Transverse colon (tissue), 4 donors: ENCODE measurements around the gene CFAP54.

Experiments
- CTCF ChIP-seq, 5 experiments: fragments of 200-600 bp in 3 of 5; fragments of 450-650 bp in 2 of 5; sonication (generic) in 3 of 5; IDR thresholded peaks; 1 replicate in 2 of 5; 2 replicates in 3 of 5; pipeline ENCODE4 v1.5.1; 2016 to 2017; ENCODE audit warnings: antibody characterized with exemption in 5 of 5, inconsistent platforms in 3 of 5, mild to moderate bottlenecking in 2 of 5, moderate library complexity in 1 of 5
- POLR2A ChIP-seq: fragments of 450-650 bp; IDR thresholded peaks from one replicate; pipeline ENCODE4 v1.6.1; 2016; ENCODE audit warnings: antibody characterized with exemption, mild to moderate bottlenecking, moderate library complexity
- POLR2AphosphoS5 ChIP-seq, 3 donors: sonication (generic); formaldehyde crosslinking; IDR thresholded peaks; one replicate each; pipeline ENCODE4 v1.6.1; 2016; ENCODE audit warnings: antibody characterized with exemption in 3 of 3

- TF ChIP-seq CTCF (IDR thresholded peaks at IDR 0.05) (no peak), POLR2A (no peak), POLR2AphosphoS5 (IDR thresholded peaks at IDR 0.05) (no peak)
Observed at GRCh38 chr12:96773031-96773430, 283.7 kb downstream of the CFAP54 start.
